Neural cell (in vitro differentiated cells): Measurements from ENCODE around the gene BABAM2.

ENCODE experiments used
- CTCF ChIP-seq: fragments of 450-650 bp; IDR thresholded peaks from 2 replicates; pipeline ENCODE4 v1.5.1; 2014; ENCODE audit warnings: antibody characterized with exemption, mild to moderate bottlenecking, moderate library complexity; ENCODE audit not compliant: poor library complexity, severe bottlenecking
- EP300 ChIP-seq: fragments of 450-650 bp; conservative IDR thresholded peaks from 2 replicates; pipeline ENCODE4 v1.6.1; 2014; ENCODE audit warnings: antibody characterized with exemption, mild to moderate bottlenecking, moderate library complexity; ENCODE audit not compliant: poor library complexity, severe bottlenecking
- EZH2 ChIP-seq: fragments of 200-600, 300-800 bp; shearing (Covaris generic), sonication (generic); IDR thresholded peaks from 2 replicates; pipeline ENCODE4 v1.6.1; 2014; ENCODE audit warnings: antibody characterized with exemption, low read length, borderline replicate concordance, mild to moderate bottlenecking; ENCODE audit not compliant: insufficient read depth, poor library complexity, severe bottlenecking
- MXI1 ChIP-seq: fragments of 450-650 bp; conservative IDR thresholded peaks from 2 replicates; pipeline ENCODE4 v1.6.1; 2014; ENCODE audit warnings: antibody characterized with exemption, mild to moderate bottlenecking; ENCODE audit not compliant: poor library complexity, severe bottlenecking
- POLR2AphosphoS5 ChIP-seq: IDR thresholded peaks from 2 replicates; pipeline ENCODE4 v1.6.1; 2012
- RAD21 ChIP-seq: fragments of 450-650 bp; conservative IDR thresholded peaks from 2 replicates; pipeline ENCODE4 v1.6.1; 2014; ENCODE audit warnings: antibody characterized with exemption, mild to moderate bottlenecking, moderate library complexity
- TAF1 ChIP-seq: IDR thresholded peaks from 2 replicates; pipeline ENCODE4 v1.6.1; 2012; ENCODE audit warnings: low read depth
- TF ChIP-seq, protein P1 (sequence below): IDR thresholded peaks from 2 replicates; pipeline ENCODE4 v1.6.1; 2012; ENCODE audit warnings: borderline replicate concordance

- TF ChIP-seq EZH2 (no peak), CTCF (no peak), POLR2AphosphoS5 (no peak), RAD21 (no peak), MXI1 (no peak), TAF1 (no peak), EP300 (no peak)
- TF ChIP-seq, protein P1, sequence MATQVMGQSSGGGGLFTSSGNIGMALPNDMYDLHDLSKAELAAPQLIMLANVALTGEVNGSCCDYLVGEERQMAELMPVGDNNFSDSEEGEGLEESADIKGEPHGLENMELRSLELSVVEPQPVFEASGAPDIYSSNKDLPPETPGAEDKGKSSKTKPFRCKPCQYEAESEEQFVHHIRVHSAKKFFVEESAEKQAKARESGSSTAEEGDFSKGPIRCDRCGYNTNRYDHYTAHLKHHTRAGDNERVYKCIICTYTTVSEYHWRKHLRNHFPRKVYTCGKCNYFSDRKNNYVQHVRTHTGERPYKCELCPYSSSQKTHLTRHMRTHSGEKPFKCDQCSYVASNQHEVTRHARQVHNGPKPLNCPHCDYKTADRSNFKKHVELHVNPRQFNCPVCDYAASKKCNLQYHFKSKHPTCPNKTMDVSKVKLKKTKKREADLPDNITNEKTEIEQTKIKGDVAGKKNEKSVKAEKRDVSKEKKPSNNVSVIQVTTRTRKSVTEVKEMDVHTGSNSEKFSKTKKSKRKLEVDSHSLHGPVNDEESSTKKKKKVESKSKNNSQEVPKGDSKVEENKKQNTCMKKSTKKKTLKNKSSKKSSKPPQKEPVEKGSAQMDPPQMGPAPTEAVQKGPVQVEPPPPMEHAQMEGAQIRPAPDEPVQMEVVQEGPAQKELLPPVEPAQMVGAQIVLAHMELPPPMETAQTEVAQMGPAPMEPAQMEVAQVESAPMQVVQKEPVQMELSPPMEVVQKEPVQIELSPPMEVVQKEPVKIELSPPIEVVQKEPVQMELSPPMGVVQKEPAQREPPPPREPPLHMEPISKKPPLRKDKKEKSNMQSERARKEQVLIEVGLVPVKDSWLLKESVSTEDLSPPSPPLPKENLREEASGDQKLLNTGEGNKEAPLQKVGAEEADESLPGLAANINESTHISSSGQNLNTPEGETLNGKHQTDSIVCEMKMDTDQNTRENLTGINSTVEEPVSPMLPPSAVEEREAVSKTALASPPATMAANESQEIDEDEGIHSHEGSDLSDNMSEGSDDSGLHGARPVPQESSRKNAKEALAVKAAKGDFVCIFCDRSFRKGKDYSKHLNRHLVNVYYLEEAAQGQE: no peak
Observed at GRCh38 chr2:28248511-28248910, 358.0 kb downstream of the BABAM2 start.
